SK-N-MC (cell line): ENCODE data around the gene SRGAP1.

Experiments used
- EZH2 ChIP-seq: fragments of 200-600 bp; sonication (generic); IDR thresholded peaks from one replicate; pipeline ENCODE4 v1.6.1; 2017; ENCODE audit warnings: antibody characterized with exemption
- FOXP2 ChIP-seq: optimal IDR thresholded peaks from 2 replicates; pipeline ENCODE3; 2011; ENCODE audit warnings: mild to moderate bottlenecking, moderate library complexity; ENCODE audit not compliant: insufficient read depth; ENCODE audit errors: extremely low read length, control extremely low read depth
- POLR2AphosphoS5 ChIP-seq: IDR thresholded peaks from 2 replicates; pipeline ENCODE4 v1.6.1; 2012; ENCODE audit warnings: mild to moderate bottlenecking, low read depth, low read length, borderline replicate concordance

- TF ChIP-seq EZH2 = no peak
- TF ChIP-seq POLR2AphosphoS5 = no peak
- no peak for TF ChIP-seq FOXP2
Measured at GRCh38 chr12:64029013-64029857, 184.7 kb downstream of the SRGAP1 start.
